ENCODE data around the gene ARRDC5. TPM values are rescaled to one million over a fixed set of nuclear protein-coding genes. Genes with fewer than 3 reads are reported as not detected.

ARRDC5 gene
- total and polyA plus RNA-seq, 2 donors (not counting 3 experiments of a cell fraction or from before 2014, with no cell fraction given), result 0.04 TPM; not detected in 1

- no TSS peak for BruUV-seq (replicated peaks)
- H3K36me3 ChIP-seq (ENCODE audit: control insufficient read depth in 2 of 2, extremely low read depth in 1 of 2, insufficient read depth in 2 of 2, low read length in 2 of 2), result no peaks in the 10 kb centered on the region
- no peaks in the 10 kb centered on the region for H3K9me1 ChIP-seq (replicated peaks; ENCODE audit: control insufficient read depth, extremely low read depth, insufficient read depth, low read length)
- no peak overlapping the region for H2AFZ ChIP-seq (ENCODE audit: low read depth, low read length)
- intact Hi-C loops (cut with micrococcal nuclease) (no loop called here), dilution Hi-C loops (cut with MboI; ENCODE audit: extremely low pct_ligation_motif_present, low sequenced_read_pairs) (no loop called here)
- no peaks in the 10 kb centered on the region for H3K9me3 ChIP-seq (replicated peaks; ENCODE audit: control insufficient read depth, insufficient read depth, low read length)
- H3K4me2 ChIP-seq (ENCODE audit: insufficient read depth, low read length), result no peak overlapping the region
- no peak overlapping the region for H3K4me3 ChIP-seq (replicated peaks in 1 of 3; ENCODE audit: insufficient read depth in 1 of 3, low read depth in 1 of 3, low read length in 3 of 3)
- no peak overlapping the region for H3K9ac ChIP-seq (replicated peaks; ENCODE audit: extremely low read depth, insufficient read depth, low read length)
- H3K27me3 ChIP-seq (ENCODE audit: control insufficient read depth in 2 of 2, insufficient read depth in 2 of 2, low read length in 2 of 2), result no peaks in the 10 kb centered on the region
- CTCF ChIA-PET, result interaction anchor here (1.6 kb wide), 1 partner anchor 25 kb away, joined by 5 read pairs; no protein-coding TSS in a partner anchor
- no peaks in the 10 kb centered on the region for H4K20me1 ChIP-seq (replicated peaks; ENCODE audit: control insufficient read depth, extremely low read depth, insufficient read depth, low read length)
- H3K27ac ChIP-seq (ENCODE audit: insufficient read depth, low read depth, low read length), result no peak overlapping the region
- FAIRE-seq (no peak), DNase-seq (ENCODE audit: low read depth, low spot score) (no peak)
- no peak for TF ChIP-seq EZH2 (IDR thresholded peaks at IDR 0.05; ENCODE audit: borderline replicate concordance, low read depth, low read length, severe bottlenecking)
- no peak for TF ChIP-seq CTCF (IDR thresholded peaks at IDR 0.05; ENCODE audit: extremely low read depth in 1 of 2, insufficient read depth in 1 of 2, low read depth in 1 of 2, low read length in 2 of 2)
- no peak for TF ChIP-seq MAX (IDR thresholded peaks at IDR 0.05; ENCODE audit: insufficient read depth, insufficient read length)
- TF ChIP-seq POLR2AphosphoS5 (IDR thresholded peaks at IDR 0.05; ENCODE audit: insufficient read depth, low read depth, low read length), result no peak
- TF ChIP-seq GATA2 (IDR thresholded peaks at IDR 0.05; ENCODE audit: insufficient read depth, insufficient read length, low read depth, low read length), result no peak
- no peak for TF ChIP-seq FOS (IDR thresholded peaks at IDR 0.05; ENCODE audit: borderline replicate concordance, insufficient read depth, low read length)
- TF ChIP-seq JUN (IDR thresholded peaks at IDR 0.05; ENCODE audit: borderline replicate concordance, insufficient read depth, insufficient read length, low read depth), result no peak
- TF ChIP-seq POLR2A (IDR thresholded peaks at IDR 0.05; ENCODE audit: low read depth, low read length), result no peak
- TF ChIP-seq MYC (IDR thresholded peaks at IDR 0.05; ENCODE audit: low read depth, low read length), result no peak
- no peaks in the 10 kb centered on the region for H3K4me1 ChIP-seq (ENCODE audit: control insufficient read depth, extremely low read depth, insufficient read depth, low read length)
- POLR2A ChIA-PET, result no interaction called here
- peaks cover 40% of the 10 kb centered on the region for H3K79me2 ChIP-seq (ENCODE audit: control insufficient read depth, insufficient read depth, low read length)
Measured at GRCh38 chr19:4937060-4937459, 34.4 kb upstream of the ARRDC5 start.
